ENCODE measurements around the gene SKOR1. TPM values are rescaled to one million over a fixed set of nuclear protein-coding genes. Genes with fewer than 3 reads are reported as not detected.

The SKOR1 gene
- total and polyA plus RNA-seq, 2 of the 8 experiments (the other 6 are each of a cell fraction or from before 2014, with no cell fraction given): 0.03 to 0.11 TPM

- Histone ChIP-seq H2AFZ (ENCODE audit: low read length) (no peak overlapping the region), H3K9me3 (ENCODE audit: insufficient read depth in 2 of 2, low read depth in 1 of 2, low read length in 1 of 2) (peaks cover 0 to 4% of the 10 kb centered on the region in 2 experiments; a peak in 1 of 4 replicates), H4K20me1 (replicated peaks in 1 of 2; ENCODE audit: control insufficient read depth in 1 of 2, insufficient read depth in 2 of 2, low read length in 2 of 2) (peaks cover 4 to 20% of the 10 kb centered on the region in 2 experiments), H3K4me1 (replicated peaks in 1 of 4; ENCODE audit: control insufficient read depth in 3 of 4, insufficient read depth in 4 of 4, low read length in 3 of 4) (peaks cover 13 to 43% (median 31%) of the 10 kb centered on the region in 4 experiments), H4K8ac (ENCODE audit: extremely low read depth, insufficient read depth, low read length) (peak overlapping the region; percentile 41; the same call in 1 of the 2 replicates), H2BK5ac (ENCODE audit: low read depth, low read length) (no peak overlapping the region), H3K27me3 (replicated peaks in 1 of 4; ENCODE audit: control insufficient read depth in 3 of 4, extremely low read depth in 1 of 4, insufficient read depth in 3 of 4, low read length in 3 of 4) (peaks cover 96 to 100% (median 100%) of the 10 kb centered on the region in 4 experiments), H2BK12ac (ENCODE audit: low read depth, low read length) (0 out of 2 replicates have a peak overlapping the region, but pooled peaks have one; percentile 75), H3K4ac (replicated peaks; ENCODE audit: insufficient read length, low read depth, low read length) (no peak overlapping the region), H2BK120ac (replicated peaks; ENCODE audit: low read depth, low read length) (no peak overlapping the region), H4K91ac (replicated peaks; ENCODE audit: insufficient read length, low read length) (no peak overlapping the region), H3K4me2 (ENCODE audit: insufficient read depth in 1 of 2, low read depth in 2 of 2, low read length in 2 of 2) (peak overlapping the region; percentile 48 to 57), H2BK20ac (ENCODE audit: low read length) (no peak overlapping the region), H2AK5ac (ENCODE audit: low read depth, low read length) (no peak overlapping the region), H3K56ac (replicated peaks; ENCODE audit: insufficient read length, low read depth, low read length) (no peak overlapping the region), H4K5ac (ENCODE audit: insufficient read length, low read depth, low read length) (no peak overlapping the region), H3K79me1 (ENCODE audit: low read depth, low read length) (no peaks in the 10 kb centered on the region), H3K27ac (ENCODE audit: low read depth, low read length) (no peak overlapping the region), H3K23ac (ENCODE audit: insufficient read length) (no peak overlapping the region), H3K36me3 (ENCODE audit: control insufficient read depth in 2 of 4, insufficient read depth in 4 of 4, low read length in 3 of 4) (peaks cover 0 to 20% (median 0%) of the 10 kb centered on the region in 4 experiments; a peak in 1 of 8 replicates), H3K79me2 (ENCODE audit: control insufficient read depth in 1 of 2, insufficient read depth in 2 of 2, low read length in 2 of 2) (no peaks in the 10 kb centered on the region), H2BK15ac (ENCODE audit: low read length) (no peak overlapping the region), H3K14ac (ENCODE audit: insufficient read length) (no peak overlapping the region), H3K23me2 (ENCODE audit: low read depth, low read length) (peaks cover 12% of the 10 kb centered on the region; the same call in 1 of the 2 replicates), H3K9ac (replicated peaks in 1 of 4; ENCODE audit: extremely low read depth in 1 of 4, low read depth in 3 of 4, low read length in 3 of 4) (no peak overlapping the region), H3K18ac (ENCODE audit: extremely low read depth, low read length) (no peak overlapping the region), H3K4me3 (ENCODE audit: extremely low read depth in 1 of 4, insufficient read depth in 2 of 4, low read depth in 3 of 4, low read length in 4 of 4) (peak overlapping the region in 3 of 4 experiments; percentile 6 to 46 (median 7); a peak in 5 of 8 replicates)
- 11% methylated on average over 26 of the region's 68 CpGs; no CpG with 5 or more reads in 1 of the 2 experiments for WGBS, 2 experiments (ENCODE audit: extremely low coverage in 1 of 2, insufficient coverage in 1 of 2, insufficient read length in 1 of 2, insufficient replicate concordance in 2 of 2, low coverage in 1 of 2, low lambda C conversion rate in 2 of 2, missing lambda C conversion rate in 1 of 2)
- TF ChIP-seq RBBP5 (IDR thresholded peaks at IDR 0.05; ENCODE audit: borderline replicate concordance, low read depth, low read length) (no peak), E2F6 (IDR thresholded peaks at IDR 0.05) (no peak), SUZ12 (IDR thresholded peaks at IDR 0.05; ENCODE audit: low read length) (peak; percentile 73), EZH2 (IDR thresholded peaks at IDR 0.05; ENCODE audit: low read depth, low read length, severe bottlenecking) (peak; percentile 23), EGR1 (IDR thresholded peaks at IDR 0.05; ENCODE audit: borderline replicate concordance, low read depth, low read length) (no peak), NRF1 (IDR thresholded peaks at IDR 0.05; ENCODE audit: low read depth, low read length) (no peak)
- DNase-seq (ENCODE audit: low read depth in 1 of 2, low spot score in 2 of 2): peak in 1 of 2 experiments; percentile 52
- no peak for FAIRE-seq
- ChIA-PET POLR2A (ENCODE audit: partially characterized antibody) (interaction anchor here (4.1 kb wide), 1 partner anchor 8 kb away, joined by 24 read pairs; no protein-coding TSS in a partner anchor), CTCF (ENCODE audit: partially characterized antibody) (interaction anchor here (1.5 kb wide), 1 partner anchor 340 kb away, joined by 4 read pairs; no protein-coding TSS in a partner anchor)
Observed at GRCh38 chr15:67829647-67830504, 4.6 kb downstream of the SKOR1 start.
